GM12892 (cell line): ENCODE data around the gene ECE1.
"Not testable (repeated sequence)": the region's sequence is repeated elsewhere in the genome, so short reads cannot be mapped to it uniquely, and the experiment has no call there.

Source experiments
- DNase-seq: peaks from one replicate; pipeline ENCODE4 v3.0.0; 2011; ENCODE audit not compliant: insufficient read length
- FAIRE-seq: peaks from 2 replicates; lab custom pipeline; 2011; peaks lifted over from hg19 to GRCh38; lab: Jason Lieb, UNC
- POLR2A ChIP-seq: IDR thresholded peaks from 2 replicates; pipeline ENCODE4 v1.6.1; 2011; ENCODE audit warnings: low read depth, low read length, control low read depth
- POLR2AphosphoS5 ChIP-seq: IDR thresholded peaks from 2 replicates; pipeline ENCODE4 v1.6.1; 2011; ENCODE audit warnings: low read depth, low read length, control low read depth
- TAF1 ChIP-seq: IDR thresholded peaks from 2 replicates; pipeline ENCODE4 v1.6.1; 2011; ENCODE audit warnings: low read depth, mild to moderate bottlenecking, control low read depth, low read length, borderline replicate concordance

Gene ECE1

DNA sequence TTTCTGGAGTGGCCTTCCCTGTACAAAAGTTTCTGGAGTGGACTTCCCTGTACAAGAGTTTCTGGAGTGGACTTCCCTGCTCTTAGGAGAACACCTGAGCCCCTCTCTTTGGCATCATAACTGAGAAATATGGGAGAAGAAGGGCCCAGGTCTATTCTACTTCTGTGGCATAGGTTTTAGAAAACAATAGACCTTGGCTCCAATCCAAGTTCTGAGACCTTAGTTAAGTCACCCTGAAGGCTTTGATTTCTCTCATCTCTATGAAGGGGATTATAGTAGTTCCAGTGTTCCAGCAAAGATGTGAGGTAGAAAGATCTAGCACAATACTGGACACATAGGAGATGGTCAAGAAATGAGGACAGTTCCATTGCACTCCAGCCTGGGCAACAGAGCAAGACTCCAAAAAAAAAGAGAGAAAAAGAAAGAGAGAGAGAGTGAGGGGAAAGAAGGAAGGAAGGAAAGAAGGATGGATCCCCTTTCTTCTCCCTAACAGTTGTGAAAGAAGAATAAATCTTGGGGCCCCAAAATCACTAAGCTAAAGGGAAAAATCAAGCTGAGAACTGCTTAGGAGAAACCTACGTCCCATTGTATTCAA is 100.3 kb downstream of the ECE1 start:
- FAIRE-seq (no peak), DNase-seq (no peak)
- TF ChIP-seq POLR2AphosphoS5 (no peak), TAF1 (no peak), POLR2A (no peak)

DNA sequence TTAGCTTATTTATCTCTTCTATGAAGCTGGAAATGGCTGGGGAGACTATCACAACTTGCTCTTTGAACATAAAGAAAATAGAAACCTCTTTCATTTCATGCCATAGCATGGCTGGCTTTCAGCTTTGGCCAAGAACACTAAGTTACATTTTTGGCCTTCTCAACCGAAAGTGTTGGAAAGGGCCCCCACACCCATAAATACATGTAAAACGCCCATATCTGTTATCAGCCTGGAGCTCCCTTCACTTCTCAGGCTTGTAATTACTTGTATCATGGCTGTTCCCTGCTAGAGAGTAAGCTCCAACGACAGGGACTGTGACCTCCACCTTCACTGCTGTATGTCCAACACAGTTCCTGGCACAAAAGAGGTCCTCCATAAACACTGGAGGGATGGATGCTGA is 100.8 kb downstream of the ECE1 start:
- FAIRE-seq, result no peak
- DNase-seq, result no peak
- TF ChIP-seq POLR2AphosphoS5 (no peak), POLR2A (no peak), TAF1 (no peak)

DNA sequence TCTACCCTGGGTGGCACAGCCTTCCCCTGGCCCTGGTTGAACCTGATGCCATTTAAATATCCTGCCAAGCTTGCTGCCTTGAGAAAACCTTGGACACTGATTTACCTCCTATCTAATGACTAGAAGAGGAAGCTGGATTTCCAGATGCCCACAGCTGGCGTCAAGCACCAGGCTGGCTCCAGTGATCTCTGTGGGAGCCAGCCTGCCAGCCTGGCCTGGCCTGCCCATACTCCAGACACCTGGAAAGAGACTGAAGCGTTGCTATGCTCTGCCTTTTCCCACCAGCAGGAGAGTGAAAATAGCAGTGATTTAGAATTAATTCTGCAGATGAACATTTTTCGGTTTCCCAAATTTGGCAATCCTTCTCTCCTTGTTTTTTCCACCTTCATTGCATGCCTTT is 102.0 kb downstream of the ECE1 start:
- TF ChIP-seq POLR2A (no peak), POLR2AphosphoS5 (no peak), TAF1 (no peak)
- DNase-seq (no peak), FAIRE-seq (no peak)

DNA sequence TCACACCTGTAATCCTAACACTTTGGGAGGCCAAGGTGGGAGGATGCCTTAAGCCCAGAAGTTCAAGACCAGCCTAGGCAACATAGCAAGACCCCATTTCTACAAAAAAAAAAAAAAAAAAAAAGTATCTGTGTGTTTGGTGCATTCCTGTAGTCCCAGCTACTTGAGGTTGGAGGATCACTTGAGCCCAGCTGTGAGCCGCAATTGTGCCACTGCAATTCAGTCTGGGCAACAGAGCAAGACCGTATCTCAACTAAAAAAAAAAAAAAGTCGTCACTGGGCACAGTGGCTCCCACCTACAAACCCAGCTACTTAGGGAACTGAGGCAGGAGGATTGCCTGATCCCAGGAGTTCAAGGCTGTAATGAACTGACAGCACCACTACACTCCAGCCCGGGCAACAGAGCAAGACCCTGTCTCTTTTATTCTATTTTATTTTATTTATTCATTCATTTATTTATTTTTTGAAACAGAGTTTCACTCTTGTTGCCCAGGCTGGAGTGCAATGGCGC is 105.0 kb downstream of the ECE1 start:
- no peak for FAIRE-seq

DNA sequence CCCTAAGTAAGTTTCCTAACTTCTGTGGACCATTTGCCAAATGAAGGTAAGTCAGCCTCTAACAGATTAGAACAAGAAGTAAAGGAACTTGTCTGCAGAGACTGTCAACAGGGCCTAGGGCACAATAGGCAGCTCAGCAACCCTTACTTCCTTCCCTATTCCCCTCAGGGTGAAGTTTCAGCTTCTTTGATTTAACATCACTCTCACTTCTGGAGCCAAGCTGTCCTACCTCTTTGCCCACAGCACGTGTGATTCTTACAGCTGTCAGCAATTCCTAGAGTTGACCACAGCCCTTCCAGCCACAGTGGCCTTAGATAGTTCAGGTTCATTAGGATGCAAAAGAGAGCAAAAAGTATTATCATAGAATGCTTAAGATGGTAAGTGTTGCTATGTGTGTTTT is 106.0 kb downstream of the ECE1 start:
- TF ChIP-seq TAF1, result no peak
- TF ChIP-seq POLR2A, result no peak
- TF ChIP-seq POLR2AphosphoS5, result no peak
- no peak for FAIRE-seq
- DNase-seq, result no peak

More for the DNA sequence above, 105.0 kb downstream of the ECE1 start:
- DNase-seq, result no peak
- TF ChIP-seq TAF1 (no peak), POLR2AphosphoS5 (no peak), POLR2A (no peak)

DNA sequence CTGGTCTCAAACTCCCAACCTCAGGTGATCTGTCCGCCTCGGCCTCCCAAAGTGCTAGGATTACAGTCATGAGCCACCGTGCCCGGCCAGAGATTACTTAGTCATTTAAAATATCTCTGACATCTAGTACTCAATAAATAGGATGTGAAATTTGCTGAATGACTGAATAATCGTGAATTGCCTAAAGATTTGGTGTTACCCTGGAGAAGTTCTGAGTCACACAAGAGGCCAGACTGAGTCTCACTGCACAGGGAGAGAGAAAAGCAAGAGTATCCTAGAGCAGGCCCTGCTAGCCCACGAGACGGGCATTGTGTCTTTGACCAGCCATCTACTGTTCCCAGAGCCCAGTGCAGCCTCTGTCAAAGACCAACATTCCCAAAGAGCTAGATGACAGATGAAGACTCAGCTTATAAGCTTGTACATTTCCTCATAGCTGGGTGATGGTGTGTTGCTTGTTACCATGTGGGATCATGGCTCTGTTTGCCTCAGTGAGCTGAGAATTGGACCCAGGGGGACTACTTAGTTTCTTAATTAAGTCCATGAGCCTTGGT is 108.0 kb downstream of the ECE1 start:
- no peak for TF ChIP-seq POLR2AphosphoS5
- no peak for TF ChIP-seq TAF1
- TF ChIP-seq POLR2A, result no peak

DNA sequence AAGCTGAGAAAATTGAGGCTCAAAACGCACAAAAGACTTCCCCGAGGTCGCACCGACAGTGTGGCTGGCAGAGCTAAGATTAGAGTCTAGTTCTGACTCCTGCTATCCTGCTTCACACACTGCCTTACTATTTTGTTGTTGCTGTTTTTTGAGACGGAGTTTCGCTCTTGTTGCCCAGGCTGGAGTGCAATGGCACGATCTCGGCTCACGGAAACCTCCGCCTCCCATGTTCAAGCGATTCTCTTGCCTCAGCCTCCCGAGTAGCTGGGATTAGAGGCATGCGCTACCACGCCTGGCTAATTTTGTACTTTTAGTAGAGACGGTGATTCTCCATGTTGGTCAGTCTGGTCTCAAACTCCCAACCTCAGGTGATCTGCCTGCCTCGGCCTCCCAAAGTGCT is 112.0 kb downstream of the ECE1 start:
- FAIRE-seq, DNase-seq: not testable (repeated sequence)

More for the DNA sequence above, 108.0 kb downstream of the ECE1 start:
- DNase-seq, result no peak
- FAIRE-seq, result no peak

DNA sequence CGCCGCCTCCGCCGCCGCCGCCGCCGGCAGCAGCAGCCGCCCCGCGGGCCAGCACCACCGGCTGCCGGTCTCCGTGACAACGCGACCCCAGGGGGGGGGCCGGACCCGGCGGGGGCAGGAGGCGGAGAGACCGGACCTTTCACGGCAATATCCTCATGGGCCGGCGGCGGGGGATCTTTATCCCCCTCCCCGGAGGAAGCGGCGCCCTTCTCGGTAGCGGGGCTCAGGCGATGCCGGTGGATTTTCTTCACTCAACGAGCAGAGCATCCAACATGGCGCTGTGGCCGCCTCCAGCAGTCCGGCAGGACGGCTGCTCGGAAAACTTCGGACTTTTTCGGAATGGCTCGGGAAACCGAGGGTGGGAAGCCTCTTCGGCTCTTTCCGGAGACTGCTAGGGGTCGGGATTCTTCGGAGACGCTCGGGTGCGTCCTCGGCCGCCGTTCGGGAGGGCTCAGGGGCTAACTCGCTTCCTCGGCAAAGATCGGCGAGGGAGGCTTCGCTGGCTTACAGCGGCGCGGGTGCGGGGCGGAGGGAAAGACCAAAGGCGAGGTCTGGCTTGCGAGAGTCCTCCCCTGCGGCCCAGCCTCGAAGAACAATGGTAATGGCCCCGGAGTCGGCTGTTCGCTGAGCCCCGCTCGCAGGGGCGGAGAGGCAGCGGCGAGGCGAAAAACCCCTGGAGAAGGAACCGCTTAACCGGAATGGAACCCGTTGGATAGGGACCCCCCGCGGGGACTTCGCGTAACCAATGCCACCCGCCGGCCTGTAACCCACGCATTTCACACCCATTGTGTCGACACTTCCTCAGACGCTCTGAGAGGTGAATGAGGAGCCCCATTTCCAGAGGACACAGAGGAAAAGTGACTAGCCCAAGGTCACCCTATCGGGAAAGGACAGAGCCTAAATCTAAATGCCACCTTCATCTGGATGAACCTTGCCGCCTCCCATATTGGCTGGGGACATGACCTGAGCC is 113.4 kb downstream of the ECE1 start, which contains the start of gene EIF4G3:
Gene EIF4G3, minus strand, starts transcription at position 312 of the 970 bp plus-strand sequence. CDS start 174,155 bp downstream, outside the sequence.
- TF ChIP-seq POLR2AphosphoS5, result peak; percentile 80
- peak; percentile 83 for TF ChIP-seq POLR2A
- TF ChIP-seq TAF1, result peak; percentile 85
- FAIRE-seq (peak; percentile 94), DNase-seq (peak; percentile 89)

DNA sequence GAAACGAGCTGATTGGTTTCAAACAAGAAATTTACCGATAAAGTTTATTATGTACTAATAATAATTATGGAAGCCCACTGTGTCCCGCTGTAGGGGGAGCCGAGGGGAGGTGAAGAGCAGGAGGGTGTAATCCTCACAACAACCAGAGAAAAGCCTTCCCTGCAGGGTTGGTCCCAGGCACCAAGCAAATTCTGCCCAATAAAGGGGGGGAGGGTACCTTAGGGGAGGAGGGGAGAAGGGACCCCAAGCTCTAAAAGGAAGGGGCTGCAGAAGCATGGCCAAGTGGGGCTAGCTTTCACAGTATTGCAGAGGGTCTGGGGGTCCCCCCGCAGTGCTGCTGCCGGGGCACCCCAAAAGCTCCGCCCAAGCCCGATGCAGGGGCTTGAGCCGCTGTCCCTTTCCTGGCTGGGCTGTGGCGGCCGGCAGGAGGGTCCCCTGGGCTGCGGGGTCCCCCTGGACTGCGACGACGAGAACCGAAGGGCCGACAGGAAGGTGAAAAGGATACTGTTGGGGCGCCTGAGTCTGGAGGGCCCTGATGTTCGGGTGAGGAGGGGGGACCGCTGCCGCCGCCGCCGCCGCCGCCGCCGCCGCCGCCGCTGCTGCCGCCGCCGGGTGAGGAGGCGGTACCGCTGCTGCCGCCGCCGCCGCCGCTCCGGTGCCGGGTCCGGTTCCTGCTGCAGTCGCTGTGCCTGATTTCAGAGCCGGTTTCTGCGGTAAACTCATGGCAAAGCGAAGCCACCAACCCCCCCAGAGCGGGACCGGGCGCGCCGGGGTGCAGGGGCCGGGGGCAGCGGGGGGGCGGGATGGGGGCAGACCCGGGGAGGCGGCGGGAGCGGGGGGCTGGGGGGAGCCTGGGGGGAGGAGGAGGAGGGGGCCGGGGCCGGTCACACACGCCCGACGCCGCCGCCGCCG is 114.3 kb downstream of the ECE1 start:
- peak; percentile 19; the same call in 1 of the 2 replicates for TF ChIP-seq POLR2A
- TF ChIP-seq TAF1, result no peak
- no peak for TF ChIP-seq POLR2AphosphoS5
- DNase-seq (peak; percentile 31), FAIRE-seq (peak; percentile 9)

DNA sequence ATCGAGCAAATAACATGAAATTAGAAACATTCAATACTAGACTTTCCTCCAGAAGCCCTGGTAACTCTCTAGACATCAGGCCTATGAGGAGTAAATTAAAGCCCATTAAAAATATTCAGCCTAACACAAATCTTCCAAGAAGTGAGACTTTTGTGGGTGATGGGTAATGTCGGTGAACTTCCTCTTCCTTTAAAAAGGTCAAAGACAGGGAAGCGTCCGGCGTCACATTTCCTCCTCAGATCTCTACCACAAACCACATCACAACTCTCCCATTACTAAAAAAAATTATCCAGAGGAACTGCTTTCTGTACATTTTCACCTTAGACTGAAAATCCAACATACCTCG is 115.0 kb downstream of the ECE1 start:
- DNase-seq (no peak), FAIRE-seq (no peak)
- TF ChIP-seq POLR2A (no peak), POLR2AphosphoS5 (no peak), TAF1 (no peak)

DNA sequence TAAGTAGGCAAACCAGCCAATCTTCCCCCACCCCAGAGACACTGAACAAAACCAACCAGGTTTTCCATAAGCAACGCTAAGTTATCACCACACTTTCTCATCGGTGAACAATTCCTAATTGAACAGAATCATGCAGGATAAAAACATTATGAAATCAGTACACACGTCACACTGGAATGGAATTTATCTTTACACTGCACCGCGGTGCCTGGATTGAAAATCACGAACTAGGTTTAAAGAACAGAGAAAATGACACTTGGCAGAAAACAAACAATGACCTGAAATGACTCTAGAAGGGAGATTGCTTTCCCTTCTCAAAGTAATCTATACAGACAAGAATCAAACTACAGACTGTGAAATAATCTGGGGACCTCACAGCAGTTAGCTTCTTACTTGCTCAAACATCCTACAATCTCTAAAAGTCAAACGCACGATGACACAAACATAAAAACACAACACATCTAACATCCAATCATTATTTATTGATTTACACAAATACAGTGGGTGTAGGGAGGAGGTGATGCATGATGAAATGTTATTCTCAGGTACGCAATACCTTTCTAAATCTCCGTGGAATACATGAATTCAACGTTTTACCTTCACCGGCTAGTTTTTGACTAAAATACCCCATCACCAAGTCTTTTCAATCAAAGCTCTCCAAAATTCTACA is 115.5 kb downstream of the ECE1 start:
- DNase-seq, result no peak
- TF ChIP-seq TAF1, result no peak
- no peak for TF ChIP-seq POLR2AphosphoS5
- no peak for TF ChIP-seq POLR2A
- FAIRE-seq, result peak; percentile 68
